CD14-positive monocyte (primary cell): ENCODE data around the gene ADIPOR1. TPM values are rescaled to one million over a fixed set of nuclear protein-coding genes. Genes with fewer than 3 reads are reported as not detected.

Experiments used
- DNase-seq, 3 donors: peaks; one replicate each; pipeline ENCODE4 v3.0.0-alpha.2; 2011 to 2022
- H2AFZ ChIP-seq: 2 replicates; pipeline ENCODE4 v1.6.0; 2012; ENCODE audit warnings: mild to moderate bottlenecking, low read depth, low read length, inconsistent platforms; ENCODE audit not compliant: insufficient read depth, poor library complexity, severe bottlenecking
- H3K27ac ChIP-seq, 2 donors: 1 replicate in 1 of 2; 2 replicates in 1 of 2; pipeline ENCODE4 v1.5.1; 2012 to 2013; ENCODE audit warnings: low read length in 2 of 2, control low read depth in 1 of 2, inconsistent platforms in 1 of 2, low read depth in 1 of 2, mild to moderate bottlenecking in 1 of 2
- H3K27me3 ChIP-seq, 2 donors: one replicate each; pipeline versions ENCODE4 v1.6.0 to v1.6.1; 2011 to 2013; ENCODE audit warnings: low read length in 2 of 2; ENCODE audit not compliant: control insufficient read depth in 2 of 2, insufficient read depth in 2 of 2
- H3K36me3 ChIP-seq, 2 donors: replicated peaks in 1 of 2; 1 replicate in 1 of 2; 2 replicates in 1 of 2; pipeline versions ENCODE4 v1.5.1 to v1.6.1; 2012 to 2013; ENCODE audit warnings: low read length in 2 of 2, control low read depth in 1 of 2, inconsistent platforms in 1 of 2, mild to moderate bottlenecking in 1 of 2; ENCODE audit not compliant: insufficient read depth in 2 of 2, control insufficient read depth in 1 of 2
- H3K4me1 ChIP-seq, 2 donors: 1 replicate in 1 of 2; 2 replicates in 1 of 2; pipeline versions ENCODE4 v1.5.1 to v1.6.1; 2012 to 2013; ENCODE audit warnings: low read length in 2 of 2, control low read depth in 1 of 2, inconsistent platforms in 1 of 2, mild to moderate bottlenecking in 1 of 2, moderate library complexity in 1 of 2; ENCODE audit not compliant: insufficient read depth in 2 of 2, control insufficient read depth in 1 of 2
- H3K4me2 ChIP-seq: replicated peaks from 2 replicates; pipeline ENCODE3; 2012; ENCODE audit warnings: low read length, moderate library complexity, mild to moderate bottlenecking; ENCODE audit not compliant: poor library complexity, severe bottlenecking; ENCODE audit errors: extremely low read depth
- H3K4me3 ChIP-seq, 3 experiments: fragments of 200-600 bp in 1 of 3; sonication (generic) in 1 of 3; replicated peaks in 1 of 3; 1 replicate in 2 of 3; 2 replicates in 1 of 3; pipeline ENCODE4 v1.5.1; 2011 to 2013; ENCODE audit warnings: low read length in 3 of 3, mild to moderate bottlenecking in 3 of 3, control low read depth in 2 of 3, low read depth in 2 of 3, inconsistent platforms in 1 of 3, moderate library complexity in 1 of 3
- H3K79me2 ChIP-seq: 2 replicates; pipeline ENCODE4 v1.6.0; 2012; ENCODE audit warnings: mild to moderate bottlenecking, control low read depth, inconsistent platforms, low read length, moderate library complexity; ENCODE audit not compliant: insufficient read depth
- H3K9ac ChIP-seq: 2 replicates; pipeline ENCODE4 v1.6.0; 2017; ENCODE audit warnings: low read length, mild to moderate bottlenecking; ENCODE audit not compliant: insufficient read depth, poor library complexity, severe bottlenecking
- H3K9me3 ChIP-seq, 2 donors: replicated peaks in 1 of 2; 1 replicate in 1 of 2; 2 replicates in 1 of 2; pipeline versions ENCODE4 v1.5.1 to v1.6.1; 2012 to 2013; ENCODE audit warnings: low read length in 2 of 2, control low read depth in 1 of 2; ENCODE audit not compliant: control insufficient read depth in 1 of 2, insufficient read depth in 1 of 2
- H4K20me1 ChIP-seq: 2 replicates; pipeline ENCODE4 v1.6.0; 2012; ENCODE audit warnings: mild to moderate bottlenecking, low read length, control low read depth, moderate library complexity; ENCODE audit not compliant: insufficient read depth
- H3K27ac Mint-ChIP-seq, 7 donors: one replicate each; pipeline ENCODE4 v1.8.0; 2020; ENCODE audit warnings: mild to moderate bottlenecking in 7 of 7, mixed read lengths in 7 of 7, moderate library complexity in 6 of 7, inconsistent platforms in 2 of 7
- H3K27me3 Mint-ChIP-seq, 3 donors: one replicate each; pipeline ENCODE4 v1.8.0; 2021 to 2022; ENCODE audit warnings: low read depth in 3 of 3, mild to moderate bottlenecking in 3 of 3, mixed read lengths in 3 of 3, moderate library complexity in 3 of 3, inconsistent platforms in 1 of 3
- H3K36me3 Mint-ChIP-seq, 2 donors: one replicate each; pipeline ENCODE4 v1.8.0; 2020; ENCODE audit warnings: mixed read lengths in 2 of 2, inconsistent platforms in 1 of 2, mild to moderate bottlenecking in 1 of 2
- H3K4me1 Mint-ChIP-seq: one replicate; pipeline ENCODE4 v1.8.0; 2020; ENCODE audit warnings: mild to moderate bottlenecking, mixed read lengths
- H3K4me3 Mint-ChIP-seq, 2 donors: one replicate each; pipeline ENCODE4 v1.8.0; 2020; ENCODE audit warnings: mild to moderate bottlenecking in 2 of 2, mixed read lengths in 2 of 2, moderate library complexity in 1 of 2
- H3K9me3 Mint-ChIP-seq, 7 donors: one replicate each; pipeline ENCODE4 v1.8.0; 2020 to 2022; ENCODE audit warnings: mixed read lengths in 7 of 7, mild to moderate bottlenecking in 6 of 7, moderate library complexity in 6 of 7, inconsistent platforms in 2 of 7
- CTCF ChIP-seq: fragments of 200-600 bp; IDR thresholded peaks from one replicate; pipeline ENCODE4 v1.8.0; 2022; ENCODE audit warnings: antibody characterized with exemption, mild to moderate bottlenecking
- WGBS: methylation state at CpG from one replicate; pipeline ENCODE4 v1.1.5; 2013; ENCODE audit warnings: missing lambda C conversion rate; ENCODE audit not compliant: insufficient coverage; 5-methylcytosine and 5-hydroxymethylcytosine counted together
- intact Hi-C, 2 donors: fragments of 100-400 bp; cut with micrococcal nuclease; formaldehyde crosslinking; loops; one replicate each; pipeline versions ENCODE4 v1.15.0 to v1.15.1; 2023
- polyA plus RNA-seq, 3 donors: library from polyadenylated mRNA; depleted of rRNA in 1 of 3; unstranded in 2 of 3; stranded (reverse) in 1 of 3; fragments of 300-500 nt in 2 of 3; fragments of >200 nt in 1 of 3; fragmentation: Illumina TruSeq in 2 of 3; gene quantifications; 1 replicate in 2 of 3; 2 replicates in 1 of 3; pipeline ENCODE4 v1.2.3, GENCODE V29; 2012 to 2021

The ADIPOR1 gene
- polyA plus RNA-seq, 3 donors = 140 to 216 (median 197) TPM

DNA sequence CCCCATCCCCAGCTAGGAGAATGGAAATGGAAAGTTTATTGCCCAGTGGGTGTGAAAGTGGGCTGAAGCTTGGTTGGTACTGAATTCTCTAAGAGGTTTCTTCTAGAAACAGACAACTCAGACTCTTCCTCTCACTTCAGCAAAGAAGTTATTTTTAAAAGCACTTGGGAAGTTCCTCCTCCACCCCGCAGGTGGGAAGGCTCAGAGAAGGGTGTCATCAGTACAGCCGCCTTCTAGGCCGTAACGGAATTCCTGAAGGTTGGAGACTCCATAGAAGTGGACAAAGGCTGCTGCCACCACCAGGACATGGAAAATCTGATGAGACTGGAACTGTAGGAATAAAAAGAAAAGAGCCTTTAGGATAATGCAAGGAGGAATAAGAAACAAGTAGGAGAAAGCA, 16.7 kb downstream of the ADIPOR1 start:
- Histone ChIP-seq H3K27ac (peak overlapping the region in 1 of 2 donors; percentile 34), H3K4me3 (no peak overlapping the region), H4K20me1 (peaks cover 25% of the 10 kb centered on the region), H3K4me1 (no peaks in the 10 kb centered on the region), H3K9ac (no peak overlapping the region), H3K27me3 (no peaks in the 10 kb centered on the region), H3K9me3 (no peaks in the 10 kb centered on the region), H2AFZ (no peak overlapping the region), H3K36me3 (peaks cover 62 to 74% of the 10 kb centered on the region in 2 donors), H3K4me2 (no peak overlapping the region), H3K79me2 (no peaks in the 10 kb centered on the region)
- intact Hi-C loops = no loop called here
- no peak overlapping the region for H3K4me3 Mint-ChIP-seq
- peak overlapping the region in 3 of 7 donors; percentile 12 to 47 (median 16) for H3K27ac Mint-ChIP-seq
- no peaks in the 10 kb centered on the region for H3K27me3 Mint-ChIP-seq
- H3K4me1 Mint-ChIP-seq = no peaks in the 10 kb centered on the region
- WGBS = 100% methylated on average over 3 of the region's 4 CpGs
- no peak for DNase-seq
- H3K36me3 Mint-ChIP-seq = peaks cover 63 to 71% of the 10 kb centered on the region in 2 donors
- H3K9me3 Mint-ChIP-seq = no peaks in the 10 kb centered on the region
- TF ChIP-seq CTCF = no peak

DNA sequence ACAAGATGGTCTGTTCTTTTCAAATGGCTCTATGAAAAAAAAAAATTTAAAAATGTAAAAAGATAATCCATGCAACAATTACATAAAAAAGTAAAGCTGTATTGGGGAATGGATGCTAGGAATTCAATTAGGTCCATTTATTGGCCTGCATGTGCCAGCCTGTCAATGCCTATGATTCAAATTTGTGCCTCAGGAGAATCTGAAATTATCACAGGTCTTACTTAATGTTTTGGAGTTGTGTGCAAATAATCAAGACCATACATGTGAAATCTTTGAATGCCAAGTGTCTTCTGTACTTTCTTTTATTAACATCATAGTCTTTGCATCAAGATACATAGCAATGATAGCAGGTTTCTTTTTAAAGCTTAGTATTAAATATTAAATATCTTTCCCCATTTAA, 17.6 kb downstream of the ADIPOR1 start:
- Mint-ChIP-seq H3K4me1 (no peaks in the 10 kb centered on the region), H3K4me3 (no peak overlapping the region), H3K36me3 (peaks cover 55 to 63% of the 10 kb centered on the region in 2 donors), H3K27me3 (no peaks in the 10 kb centered on the region), H3K27ac (no peak overlapping the region), H3K9me3 (no peaks in the 10 kb centered on the region)
- intact Hi-C loops = no loop called here
- Histone ChIP-seq H4K20me1 (peaks cover 17% of the 10 kb centered on the region), H2AFZ (no peak overlapping the region), H3K4me3 (no peak overlapping the region), H3K27me3 (no peaks in the 10 kb centered on the region), H3K4me1 (no peaks in the 10 kb centered on the region), H3K27ac (no peak overlapping the region), H3K4me2 (no peak overlapping the region), H3K9ac (no peak overlapping the region), H3K79me2 (no peaks in the 10 kb centered on the region), H3K36me3 (peaks cover 53 to 66% of the 10 kb centered on the region in 2 donors), H3K9me3 (no peaks in the 10 kb centered on the region)
- DNase-seq = no peak
- no peak for TF ChIP-seq CTCF
